Islet of Langerhans (tissue), 1 donor: ENCODE data around the gene BCL2.

Experiments
- FAIRE-seq: peaks from one replicate; lab custom pipeline; 2011; peaks lifted over from hg19 to GRCh38; lab: Jason Lieb, UNC

BCL2 gene

DNA sequence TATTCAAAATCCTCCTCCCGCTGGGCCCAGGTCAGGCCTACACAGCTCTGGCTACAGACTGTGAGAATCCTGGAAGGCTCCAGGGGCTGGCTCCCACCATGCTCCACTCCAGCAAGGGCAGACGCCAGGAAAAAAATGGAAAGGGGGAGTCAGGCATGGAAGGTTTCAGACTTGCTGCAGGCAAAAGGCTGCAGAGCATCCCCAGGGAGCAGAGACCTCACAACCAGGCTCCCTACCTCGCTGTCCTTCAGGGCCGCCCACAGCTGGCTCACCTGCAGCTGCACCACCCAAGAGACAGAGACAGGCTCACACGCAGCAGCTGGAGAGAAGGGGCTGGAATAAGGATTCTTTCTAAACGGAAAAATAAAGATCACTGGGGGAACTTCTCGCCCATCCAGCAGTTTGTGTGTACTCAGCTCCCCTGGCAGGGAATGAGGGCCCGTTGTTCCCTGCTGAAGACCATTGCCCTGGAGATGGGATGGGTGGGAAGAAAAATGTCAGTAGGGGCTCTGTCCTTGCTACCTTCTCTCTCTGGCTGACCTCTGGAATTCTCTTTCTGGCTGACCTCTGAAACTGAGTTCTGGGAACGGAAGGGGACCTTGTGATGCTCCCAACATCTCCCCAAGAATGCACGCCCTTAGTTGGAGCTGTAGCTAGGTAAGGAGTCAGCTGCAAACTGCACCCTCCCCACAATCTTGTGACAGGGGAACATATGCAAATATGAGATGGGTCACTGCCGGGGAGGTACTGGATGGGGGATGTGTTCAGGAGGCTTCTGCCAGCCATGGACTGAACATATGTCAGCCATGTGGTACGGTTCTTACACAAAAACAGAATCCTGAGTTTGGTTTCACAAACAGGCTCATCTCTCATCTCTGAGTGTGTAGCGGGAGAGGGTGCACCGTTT, 34.5 kb downstream of the BCL2 start:
- no peak for FAIRE-seq

GRCh38 chr18:63284173-63284799, 35.3 kb downstream of the BCL2 start:
- no peak for FAIRE-seq

DNA sequence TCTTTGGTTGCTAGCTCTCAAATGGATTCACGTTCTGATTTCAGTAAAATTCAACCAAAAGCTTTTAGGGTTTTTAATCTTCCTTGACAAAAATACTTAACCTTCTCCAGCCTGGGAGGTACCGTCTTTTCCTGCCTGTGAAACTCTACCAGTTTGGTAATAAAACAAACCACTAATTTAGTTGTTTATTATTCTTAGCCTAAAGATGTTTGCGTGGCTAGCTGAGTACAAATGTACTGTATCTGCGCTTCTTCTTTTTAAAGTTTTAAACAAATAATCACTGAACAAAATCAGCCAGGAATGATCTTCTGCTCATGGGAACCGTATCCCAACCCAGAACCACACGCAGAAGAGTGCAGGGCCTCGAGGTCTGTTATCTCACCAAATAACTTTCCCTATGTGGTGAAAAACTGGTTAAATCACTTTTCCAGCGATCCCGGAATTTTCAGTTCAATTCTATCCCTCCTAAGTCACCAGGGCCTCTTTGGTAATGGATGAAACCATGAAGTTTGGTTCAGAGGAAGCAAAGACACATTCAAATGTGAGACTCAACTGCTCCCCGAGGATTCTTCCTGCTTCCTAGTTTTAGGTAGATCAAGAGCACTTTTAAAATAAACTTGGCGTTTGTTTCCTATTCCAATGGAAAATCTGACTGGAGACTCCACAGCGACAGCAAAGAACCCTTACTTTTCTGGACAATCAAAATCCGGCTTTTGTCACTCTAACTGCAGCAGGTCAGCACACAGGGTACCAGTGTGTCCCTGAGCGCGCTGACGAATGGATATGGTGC, 36.1 kb downstream of the BCL2 start:
- FAIRE-seq: no peak

GRCh38 chr18:63282793-63283192, 36.8 kb downstream of the BCL2 start:
- no peak for FAIRE-seq

DNA sequence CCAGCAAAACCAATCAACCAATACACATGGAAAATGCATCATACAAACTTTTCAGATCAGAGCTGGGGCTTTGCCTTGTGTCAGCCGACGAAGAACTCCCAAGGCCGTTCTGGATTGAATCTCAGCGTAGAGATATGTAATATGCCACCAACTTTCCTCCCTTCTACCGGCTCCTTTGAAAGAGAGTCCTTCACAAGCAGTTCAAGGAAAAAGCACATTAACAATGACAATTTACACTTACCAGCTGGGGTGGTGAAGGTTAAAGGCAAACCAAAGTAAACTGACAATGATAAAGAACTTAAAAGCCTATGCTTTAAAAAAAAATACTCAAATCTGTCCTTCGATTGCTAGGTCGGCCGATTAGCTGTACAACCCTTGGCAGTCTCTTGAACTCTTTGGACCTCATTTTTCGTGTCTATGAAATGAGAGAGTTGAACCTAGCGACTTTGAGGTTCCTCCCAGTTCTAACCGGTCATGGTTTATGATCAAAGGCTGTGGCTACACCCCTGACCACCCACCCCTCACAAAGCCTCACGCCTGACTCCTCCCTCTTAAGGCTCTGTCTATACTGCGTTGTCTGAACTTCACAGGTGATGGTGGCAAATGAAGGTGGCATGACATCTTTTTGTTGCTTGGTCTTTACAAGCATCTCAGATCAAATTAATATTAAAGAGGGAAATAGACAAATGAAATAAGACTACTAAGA, 46.2 kb downstream of the BCL2 start:
- FAIRE-seq: no peak

- no peak for FAIRE-seq
Measured at GRCh38 chr18:63272638-63273037, 46.9 kb downstream of the BCL2 start.

- FAIRE-seq: no peak
Measured at GRCh38 chr18:63271881-63272299, 47.7 kb downstream of the BCL2 start.

DNA sequence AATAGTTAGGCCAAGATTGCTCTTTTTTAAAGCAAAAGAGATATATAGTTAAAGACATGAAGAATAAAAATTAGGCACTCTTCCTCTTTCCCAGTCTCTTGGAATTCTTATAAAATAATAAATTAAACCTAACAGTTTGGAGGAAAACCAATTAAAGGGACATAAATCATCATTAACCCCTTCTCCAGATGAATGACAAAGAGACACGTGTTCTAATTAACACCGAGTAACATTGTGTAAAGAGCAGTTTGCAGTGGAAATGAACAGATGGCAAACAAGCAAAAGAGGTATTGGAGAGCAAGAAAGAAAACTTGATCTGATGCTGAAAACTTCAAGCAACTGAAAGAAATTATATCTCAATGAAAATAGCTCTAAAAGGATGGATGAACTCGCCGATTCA, 48.4 kb downstream of the BCL2 start:
- FAIRE-seq: no peak

- FAIRE-seq: no peak
Measured at GRCh38 chr18:63267975-63268721, 51.4 kb downstream of the BCL2 start.

DNA sequence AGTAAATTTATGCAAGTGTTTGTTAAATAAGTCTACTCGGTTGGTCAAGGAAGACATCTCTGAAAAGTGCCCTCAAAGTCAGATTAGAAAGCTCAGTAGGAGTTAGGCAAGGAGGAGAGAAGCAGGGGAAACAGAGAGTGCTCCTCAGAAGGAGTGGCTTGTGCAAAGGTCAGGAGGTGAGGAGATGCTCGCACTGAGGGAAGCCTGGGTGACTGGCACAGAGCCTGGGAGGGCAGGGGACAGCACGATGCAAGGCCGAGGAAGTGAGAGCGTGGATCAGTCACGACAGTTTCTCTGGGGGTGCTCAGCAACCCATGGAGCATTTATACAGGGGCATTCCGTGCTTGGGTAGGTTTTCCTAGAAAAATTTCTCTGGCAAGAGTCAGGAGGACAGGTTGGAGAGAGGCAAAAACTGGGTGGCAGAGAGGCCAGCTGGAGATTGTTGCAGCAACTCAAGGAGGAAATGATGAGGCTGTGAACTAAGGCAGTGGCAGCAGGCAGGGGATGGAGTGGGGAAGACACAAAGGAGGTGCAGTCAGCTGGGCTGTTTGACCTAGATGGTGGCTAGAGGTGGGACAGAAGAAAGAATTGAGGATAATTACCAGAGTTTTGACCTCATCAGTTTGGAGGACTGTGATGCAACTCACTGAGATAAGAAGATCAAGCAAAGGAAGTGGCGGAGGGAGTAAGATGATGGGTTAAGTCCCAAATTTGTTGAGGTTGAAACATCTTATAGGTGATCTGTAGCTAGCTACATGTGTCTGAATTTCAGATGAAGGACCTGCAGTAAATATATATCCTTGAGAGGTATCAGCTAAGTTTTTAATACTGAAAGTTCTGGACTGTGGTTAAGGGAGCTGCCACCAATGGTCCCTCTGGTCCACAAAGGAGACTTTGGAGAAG, 52.4 kb downstream of the BCL2 start:
- no peak for FAIRE-seq

DNA sequence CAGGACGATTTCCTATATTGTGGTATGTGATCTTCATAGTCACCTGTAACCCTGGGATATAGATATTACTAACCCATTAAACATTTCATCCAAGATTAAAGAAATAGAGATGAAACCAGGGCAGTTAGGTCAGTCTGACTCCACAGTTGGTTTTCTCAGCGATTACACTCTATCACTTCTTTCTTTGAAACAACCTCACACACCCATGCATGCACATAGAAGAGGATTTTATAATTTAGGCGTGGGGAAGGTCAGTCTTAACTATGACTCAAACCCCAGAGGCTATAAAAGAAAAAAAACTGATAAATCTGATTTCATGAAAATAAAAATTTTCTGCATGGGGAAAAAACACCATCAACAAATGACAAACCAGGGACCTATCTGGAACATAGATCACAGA, 54.2 kb downstream of the BCL2 start:
- no peak for FAIRE-seq

GRCh38 chr18:63264871-63265270, 54.7 kb downstream of the BCL2 start:
- FAIRE-seq: no peak

GRCh38 chr18:63263444-63263843, 56.1 kb downstream of the BCL2 start:
- no peak for FAIRE-seq

- no peak for FAIRE-seq
Measured at GRCh38 chr18:63262369-63263335, 56.9 kb downstream of the BCL2 start.

DNA sequence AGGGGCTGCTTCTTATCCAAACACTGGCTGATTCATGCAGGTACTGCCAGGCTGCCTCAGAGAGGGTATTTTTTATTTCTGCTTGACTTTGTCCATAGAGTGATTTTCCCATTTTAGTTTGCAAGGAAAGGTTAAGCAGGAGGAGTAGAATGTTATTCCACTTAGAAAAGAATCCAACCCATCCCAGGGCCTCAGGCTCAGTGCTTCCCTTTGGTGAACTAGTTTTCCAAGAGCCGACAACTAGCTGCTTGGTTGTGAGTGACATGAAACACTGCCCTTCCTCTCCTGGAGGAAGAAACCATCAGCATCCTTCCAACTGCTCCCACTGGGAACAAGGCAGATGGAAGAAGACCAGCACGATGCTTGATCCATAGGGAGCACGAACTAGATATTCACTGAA, 58.5 kb downstream of the BCL2 start:
- FAIRE-seq: no peak

DNA sequence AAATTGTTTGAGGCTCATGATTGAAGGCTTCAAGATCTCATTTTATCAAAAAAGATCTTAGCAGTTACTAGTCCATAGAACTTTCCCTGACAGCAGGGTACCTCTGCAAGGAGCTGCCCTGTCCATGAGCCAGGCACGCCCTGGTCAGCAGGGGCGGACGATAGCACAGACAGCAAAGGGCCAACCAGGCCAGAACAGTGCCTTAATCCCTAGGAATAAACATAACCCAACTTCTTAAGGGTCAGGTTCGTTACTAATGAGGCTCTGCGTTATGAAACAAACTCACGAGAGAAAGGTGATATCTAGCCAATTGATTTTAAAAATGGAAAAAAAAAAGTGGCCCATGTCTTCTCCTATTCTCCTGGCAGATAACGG, 59.2 kb downstream of the BCL2 start:
- FAIRE-seq: no peak

DNA sequence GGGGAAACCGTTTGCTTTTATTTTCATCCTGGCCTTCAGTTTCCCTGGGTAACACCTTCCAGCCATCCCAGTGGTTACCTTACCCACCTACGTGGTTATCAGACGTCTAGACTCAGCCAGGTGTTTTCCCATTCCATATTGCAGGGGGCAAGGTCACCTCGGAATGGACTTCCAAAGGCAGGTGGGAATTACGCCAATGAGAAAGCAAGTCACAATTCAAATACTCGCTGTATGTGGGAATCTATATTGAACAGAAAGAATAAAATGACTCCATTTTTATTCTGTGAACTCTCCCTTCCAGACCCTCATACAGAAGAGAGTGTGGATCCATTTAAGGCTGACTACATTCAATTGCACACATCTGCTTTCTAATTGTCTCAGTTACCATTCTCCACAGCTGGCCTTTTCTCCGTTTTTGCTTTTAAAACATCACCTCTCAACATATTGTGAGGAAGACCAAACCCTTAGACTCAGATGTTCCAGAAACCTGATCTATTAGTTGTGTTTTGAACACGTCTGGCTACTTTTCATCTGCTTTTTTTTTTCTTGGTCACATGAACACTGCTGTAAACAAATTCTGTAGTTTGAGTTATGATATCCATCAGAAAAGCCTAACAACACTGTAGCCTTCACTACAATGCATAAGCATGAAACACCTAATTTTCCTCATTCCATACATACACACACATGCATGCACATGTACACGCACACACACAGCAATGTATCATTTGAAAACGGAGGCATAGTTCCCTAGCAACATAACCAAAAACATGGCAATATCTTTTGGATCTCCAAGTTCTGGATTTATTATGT, 59.8 kb downstream of the BCL2 start:
- FAIRE-seq: no peak

- FAIRE-seq: no peak
Measured at GRCh38 chr18:63258749-63259566, 60.6 kb downstream of the BCL2 start.
